Tibial artery (tissue), 4 donors: ENCODE results near the gene OTOP1.
A peak's percentile ranks its signal among the peaks of the same experiment; 100 is the strongest.
"Not testable (repeated sequence)": the region's sequence is repeated elsewhere in the genome, so short reads cannot be mapped to it uniquely, and the experiment has no call there.

Source experiments
- DNase-seq, 2 donors: peaks; one replicate each; pipeline ENCODE4 v3.0.0-alpha.2; 2019
- H3K27ac ChIP-seq, 2 donors: fragments of 200-600 bp; sonication (generic) in 1 of 2; 1 replicate in 1 of 2; 2 replicates in 1 of 2; pipeline ENCODE4 v1.5.1; 2018 to 2019; ENCODE audit warnings: mild to moderate bottlenecking in 1 of 2
- H3K27me3 ChIP-seq, 2 donors: fragments of 200-600 bp; sonication (generic) in 1 of 2; one replicate each; pipeline versions ENCODE4 v1.5.1 to v1.6.0; 2016 to 2019
- H3K36me3 ChIP-seq, 3 donors: fragments of 200-600 bp; sonication (generic) in 2 of 3; one replicate each; pipeline ENCODE4 v1.5.1; 2016 to 2019; ENCODE audit warnings: mild to moderate bottlenecking in 2 of 3
- H3K4me1 ChIP-seq, 4 donors: fragments of 200-600 bp; sonication (generic) in 2 of 4; 1 replicate in 3 of 4; 2 replicates in 1 of 4; pipeline ENCODE4 v1.5.1; 2016 to 2019
- H3K4me3 ChIP-seq, 2 donors: fragments of 200-600 bp; sonication (generic) in 1 of 2; 1 replicate in 1 of 2; 2 replicates in 1 of 2; pipeline ENCODE4 v1.5.1; 2018 to 2019; ENCODE audit warnings: mild to moderate bottlenecking in 2 of 2
- H3K9me3 ChIP-seq, 3 donors: fragments of 200-600 bp; sonication (generic) in 1 of 3; one replicate each; pipeline ENCODE4 v1.5.1; 2016 to 2019
- CTCF ChIP-seq, 2 experiments: fragments of 200-600 bp in 1 of 2; fragments of 450-650 bp in 1 of 2; IDR thresholded peaks; one replicate each; pipeline ENCODE4 v1.5.1; 2017 to 2019; ENCODE audit warnings: antibody characterized with exemption in 2 of 2, mild to moderate bottlenecking in 1 of 2, moderate library complexity in 1 of 2
- intact Hi-C: fragments of 100-400 bp; cut with DNase I; formaldehyde crosslinking; loops from one replicate; pipeline ENCODE4 v1.15.0; 2023; ENCODE audit warnings: low total_unique reads

Gene OTOP1

GRCh38 chr4:4256799-4257198 lies 30.1 kb upstream of the OTOP1 start:
- Histone ChIP-seq H3K4me1 (peaks cover 0 to 7% (median 0%) of the 10 kb centered on the region in 4 donors), H3K4me3 (no peak overlapping the region), H3K27me3 (peaks cover 0 to 8% of the 10 kb centered on the region in 2 donors), H3K36me3 (no peaks in the 10 kb centered on the region), H3K9me3 (no peaks in the 10 kb centered on the region), H3K27ac (no peak overlapping the region)
- intact Hi-C loops = no loop called here
- TF ChIP-seq CTCF (IDR thresholded peaks at IDR 0.05) = no peak
- no peak for DNase-seq

GRCh38 chr4:4254666-4255065 lies 27.9 kb upstream of the OTOP1 start:
- no peak for DNase-seq

GRCh38 chr4:4254199-4254598 lies 27.5 kb upstream of the OTOP1 start:
- no peaks in the 10 kb centered on the region for H3K36me3 ChIP-seq
- DNase-seq = no peak
- no peaks in the 10 kb centered on the region for H3K9me3 ChIP-seq
- no peak for TF ChIP-seq CTCF (IDR thresholded peaks at IDR 0.05)
- H3K4me1 ChIP-seq = peaks cover 0 to 1% (median under 1%) of the 10 kb centered on the region in 4 donors
- H3K27me3 ChIP-seq = peaks cover 0 to 8% of the 10 kb centered on the region in 2 donors
- no peak overlapping the region for H3K4me3 ChIP-seq
- intact Hi-C loops = no loop called here
- no peak overlapping the region for H3K27ac ChIP-seq

More at GRCh38 chr4:4254666-4255065, 27.9 kb upstream of the OTOP1 start:
- intact Hi-C loops = no loop called here
- H3K4me3 ChIP-seq = no peak overlapping the region
- H3K4me1 ChIP-seq = peaks cover 0 to 4% (median 0%) of the 10 kb centered on the region in 4 donors
- H3K27ac ChIP-seq = no peak overlapping the region
- H3K9me3 ChIP-seq = no peaks in the 10 kb centered on the region
- H3K36me3 ChIP-seq = no peaks in the 10 kb centered on the region
- peaks cover 0 to 8% of the 10 kb centered on the region in 2 donors for H3K27me3 ChIP-seq
- TF ChIP-seq CTCF (IDR thresholded peaks at IDR 0.05) = no peak

- no peak overlapping the region for H3K27ac ChIP-seq
- peaks cover 0 to 20% (median 14%) of the 10 kb centered on the region in 4 donors for H3K4me1 ChIP-seq
- no peak for TF ChIP-seq CTCF (IDR thresholded peaks at IDR 0.05)
- H3K4me3 ChIP-seq = no peak overlapping the region
- H3K36me3 ChIP-seq = peaks cover 2 to 11% (median 5%) of the 10 kb centered on the region in 3 donors
- DNase-seq = no peak
- intact Hi-C loops = no loop called here
- no peaks in the 10 kb centered on the region for H3K9me3 ChIP-seq
- H3K27me3 ChIP-seq = no peaks in the 10 kb centered on the region
Observed at GRCh38 chr4:4249866-4250265, 23.1 kb upstream of the OTOP1 start.

GRCh38 chr4:4249342-4249741 lies 22.6 kb upstream of the OTOP1 start:
- H3K9me3 ChIP-seq, H3K27ac ChIP-seq, intact Hi-C loops, H3K4me3 ChIP-seq, H3K27me3 ChIP-seq: not testable (repeated sequence)
- Histone ChIP-seq H3K36me3 (peaks cover 8 to 16% (median 10%) of the 10 kb centered on the region in 3 donors), H3K4me1 (peaks cover 0 to 20% (median 14%) of the 10 kb centered on the region in 4 donors)
- DNase-seq = peak in 1 of 2 donors; percentile 35

GRCh38 chr4:4248885-4249203 lies 22.1 kb upstream of the OTOP1 start:
- H3K27ac ChIP-seq = peak overlapping the region; percentile 91 to 93
- no peak for TF ChIP-seq CTCF (IDR thresholded peaks at IDR 0.05)
- H3K9me3 ChIP-seq = no peaks in the 10 kb centered on the region
- intact Hi-C loops = no loop called here
- H3K4me1 ChIP-seq = peaks cover 0 to 20% (median 14%) of the 10 kb centered on the region in 4 donors
- DNase-seq = no peak
- H3K4me3 ChIP-seq = peak overlapping the region; percentile 77 to 78
- peaks cover 13 to 21% (median 15%) of the 10 kb centered on the region in 3 donors for H3K36me3 ChIP-seq
- H3K27me3 ChIP-seq = no peaks in the 10 kb centered on the region
